ENCODE results near the gene SPINT1.

Gene SPINT1

GRCh38 chr15:40863660-40864270, 19.9 kb downstream of the SPINT1 start:
- DNase-seq = no peak

DNA sequence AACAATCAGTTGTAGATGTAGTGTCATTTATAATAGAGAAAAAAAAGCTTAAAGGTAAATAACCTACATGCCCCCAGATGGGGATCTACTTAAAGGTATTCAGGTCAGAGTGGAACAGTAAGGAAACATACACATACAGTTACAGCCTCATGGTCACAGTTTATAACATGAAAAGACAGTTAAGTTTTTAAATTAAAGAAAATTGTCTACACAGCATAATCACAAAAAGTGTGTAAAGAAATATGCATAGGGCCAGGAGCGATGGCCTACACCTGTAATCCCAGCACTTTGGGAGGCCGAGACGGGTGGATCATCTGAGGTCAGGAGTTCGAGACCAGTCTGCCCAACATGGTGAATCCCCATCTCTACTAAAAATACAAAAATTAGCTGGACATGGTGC, 23.4 kb downstream of the SPINT1 start:
- no peak for DNase-seq

- no peak for DNase-seq
These were observed 25.8 kb downstream of the SPINT1 start for GRCh38 chr15:40869686-40870085.

GRCh38 chr15:40870716-40871115, 26.9 kb downstream of the SPINT1 start:
- DNase-seq = no peak

GRCh38 chr15:40871749-40872617, 28.1 kb downstream of the SPINT1 start:
- DNase-seq = no peak

DNA sequence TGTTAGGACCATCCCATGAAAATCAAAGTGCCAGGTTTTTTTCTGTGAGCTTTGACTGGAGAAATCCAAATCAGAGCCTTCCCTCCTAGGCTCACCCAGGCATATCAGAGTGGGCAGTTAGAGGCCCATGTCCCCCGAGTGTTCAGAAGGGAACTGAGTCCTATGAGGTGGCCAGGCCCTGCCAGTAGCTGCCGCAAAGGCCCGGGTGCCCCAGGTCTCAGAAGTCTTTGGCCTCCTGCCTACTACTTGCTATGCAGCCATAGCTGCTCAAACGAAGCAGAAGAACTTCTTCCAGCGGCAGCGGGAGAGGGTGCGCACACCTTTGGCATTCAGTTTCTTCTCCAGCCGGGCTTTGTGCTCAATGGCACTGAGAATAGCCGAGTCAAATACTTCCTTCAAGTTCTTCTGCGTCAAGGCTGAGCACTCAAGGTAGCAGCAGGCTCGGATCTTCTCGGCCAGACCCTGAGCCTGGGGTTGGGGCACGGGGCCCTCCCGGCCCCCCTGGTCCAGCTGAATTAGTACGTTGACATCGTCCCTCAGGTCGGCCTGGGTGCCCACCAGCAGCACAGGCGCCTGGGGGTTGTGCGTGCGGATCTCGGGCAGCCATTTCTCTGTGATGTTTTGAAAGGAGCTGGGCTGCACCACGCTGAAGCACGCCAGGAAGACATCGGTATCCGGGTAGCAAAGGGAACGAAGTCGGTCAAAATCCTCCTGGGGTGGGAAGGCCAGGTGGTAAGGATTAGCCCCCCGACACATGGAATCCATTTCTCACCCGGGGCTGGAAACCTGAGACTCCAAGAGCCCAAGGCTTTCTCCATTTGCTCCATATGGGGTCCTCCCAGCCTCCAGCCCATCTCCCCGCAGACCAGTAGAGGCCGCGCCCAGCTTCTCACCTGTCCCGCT, 29.2 kb downstream of the SPINT1 start:
- no peak for DNase-seq

- DNase-seq = peak in 1 of 2 experiments; percentile 24
These were observed 30.1 kb downstream of the SPINT1 start, which contains the start of gene RHOV for GRCh38 chr15:40873694-40874561. Gene RHOV (minus strand): TSS chr15:40874234. CDS start chr15:40874139, 95 bp downstream.

- no peak for DNase-seq
These were observed 32.3 kb downstream of the SPINT1 start for GRCh38 chr15:40875991-40876730.

GRCh38 chr15:40877694-40878093, 33.8 kb downstream of the SPINT1 start:
- DNase-seq = no peak

GRCh38 chr15:40878785-40879184, 34.9 kb downstream of the SPINT1 start:
- DNase-seq = no peak

GRCh38 chr15:40879609-40880008, 35.8 kb downstream of the SPINT1 start:
- no peak for DNase-seq

DNA sequence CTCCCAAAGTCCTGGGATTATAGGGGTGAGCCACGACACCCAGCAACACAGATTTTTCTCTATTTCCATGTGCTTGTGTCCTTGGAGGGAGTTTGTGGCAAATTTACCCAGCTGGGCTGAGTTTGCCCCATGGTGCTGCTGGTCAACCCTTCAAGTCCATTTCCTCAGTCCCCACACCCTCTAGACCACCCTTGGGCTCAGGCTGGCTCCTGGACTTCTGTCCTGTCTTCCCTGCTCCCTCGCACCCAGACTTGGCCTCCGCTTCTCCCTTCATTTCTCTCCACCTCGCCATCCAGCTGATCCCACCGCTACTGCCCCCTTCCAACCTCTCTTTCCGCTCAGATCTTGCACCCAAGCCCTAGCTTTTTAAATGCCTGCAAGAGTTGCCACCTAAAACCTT, 37.5 kb downstream of the SPINT1 start:
- DNase-seq = no peak

GRCh38 chr15:40886586-40886985, 42.7 kb downstream of the SPINT1 start:
- no peak for DNase-seq

- DNase-seq = no peak
These were observed 45.3 kb downstream of the SPINT1 start for GRCh38 chr15:40889112-40889511.

DNA sequence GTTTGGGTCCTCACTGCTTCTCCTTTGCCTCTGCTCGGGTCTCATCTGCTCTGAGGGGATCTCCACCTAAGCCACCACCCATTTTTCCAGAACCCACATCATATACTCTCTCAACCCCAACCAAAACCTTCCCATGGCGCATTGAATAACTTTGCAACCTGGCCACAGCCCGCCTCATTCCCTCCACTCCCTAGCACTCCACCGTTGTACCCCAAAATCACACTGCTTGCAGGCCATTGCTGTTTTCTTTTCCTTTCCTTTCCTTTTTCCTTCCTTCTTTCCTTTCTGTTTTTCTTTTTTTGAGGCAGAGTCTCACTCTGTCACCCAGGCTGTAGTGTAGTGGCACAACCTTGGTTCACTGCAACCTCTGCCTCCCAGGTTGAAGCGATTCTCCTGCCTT, 47.3 kb downstream of the SPINT1 start:
- DNase-seq = no peak

DNA sequence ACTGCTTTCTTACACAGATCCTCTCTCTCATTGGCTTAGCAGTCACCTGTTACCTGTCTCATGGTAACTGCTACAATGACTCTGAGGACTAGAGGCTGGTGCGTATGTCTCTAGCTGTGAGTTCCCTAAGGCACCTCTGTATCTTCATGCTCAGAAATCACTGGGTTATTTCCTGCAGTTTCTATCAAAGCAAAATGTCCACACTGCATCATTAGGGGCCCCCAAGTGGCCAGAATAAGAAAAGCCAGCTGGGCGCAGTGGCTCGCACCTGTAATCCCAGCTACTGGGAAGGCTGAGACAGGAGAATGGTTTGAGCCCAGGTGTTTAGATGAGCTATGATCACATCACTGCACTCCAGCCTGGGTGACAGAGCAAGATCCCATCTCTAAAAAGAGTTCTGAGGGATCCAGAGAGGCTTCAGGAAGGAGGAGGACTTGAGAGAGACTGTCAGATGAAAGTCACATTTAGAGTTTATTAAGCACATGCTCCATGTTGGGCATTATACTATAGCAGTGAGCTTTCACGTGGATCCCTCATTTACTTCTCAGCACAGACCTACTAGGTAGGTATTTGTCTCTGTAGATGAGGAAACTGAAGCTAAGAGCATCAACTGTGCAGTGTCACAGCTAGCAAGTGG, 48.1 kb downstream of the SPINT1 start:
- peak in 1 of 2 experiments; percentile 44 for DNase-seq

- DNase-seq = no peak
These were observed 48.7 kb downstream of the SPINT1 start for GRCh38 chr15:40892447-40893012.

- DNase-seq = no peak
These were observed 49.3 kb downstream of the SPINT1 start for GRCh38 chr15:40893019-40893670.

- peak; percentile 73 to 95 for DNase-seq
These were observed 50.2 kb downstream of the SPINT1 start, which contains the start of gene VPS18 for GRCh38 chr15:40893733-40894680. Gene VPS18 (plus strand): TSS chr15:40894450. CDS start chr15:40894769, 319 bp downstream.

All from cerebellar nuclear complex (tissue), 1 donor.